Measurements from ENCODE around the gene ISG20L2.
A peak's percentile ranks its signal among the peaks of the same experiment; 100 is the strongest.

The ISG20L2 gene

DNA sequence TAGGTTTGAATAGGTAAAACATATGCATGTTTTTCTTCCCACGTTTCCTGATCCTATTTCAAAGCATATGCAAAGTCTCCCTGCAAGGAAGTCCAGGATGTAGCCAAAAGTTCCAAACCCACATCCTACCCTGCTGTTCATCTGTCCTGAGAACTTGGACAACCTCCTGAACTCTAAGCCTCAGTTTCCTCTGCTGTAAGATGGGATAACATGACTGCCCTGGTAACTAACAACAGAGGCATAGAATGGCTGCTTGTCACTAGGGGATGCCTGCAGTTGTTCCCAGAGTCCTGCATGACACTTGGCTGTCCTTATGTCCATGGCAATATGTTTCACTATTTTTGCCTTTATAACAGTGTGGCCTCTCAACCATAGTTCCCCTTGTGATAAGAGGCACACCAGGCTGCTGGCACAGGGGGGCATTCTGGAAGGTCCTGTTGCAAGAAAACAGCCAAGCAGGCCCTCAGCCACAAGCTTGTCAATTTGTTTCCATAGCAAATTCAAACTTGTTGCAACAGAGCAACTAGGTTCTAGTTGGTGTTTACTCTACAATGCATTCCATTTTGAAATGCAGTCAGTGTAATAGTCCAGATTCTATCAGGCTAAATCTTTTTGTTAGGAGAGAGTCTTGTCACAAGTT is 24.4 kb upstream of the ISG20L2 start:
- no peak for DNase-seq

DNA sequence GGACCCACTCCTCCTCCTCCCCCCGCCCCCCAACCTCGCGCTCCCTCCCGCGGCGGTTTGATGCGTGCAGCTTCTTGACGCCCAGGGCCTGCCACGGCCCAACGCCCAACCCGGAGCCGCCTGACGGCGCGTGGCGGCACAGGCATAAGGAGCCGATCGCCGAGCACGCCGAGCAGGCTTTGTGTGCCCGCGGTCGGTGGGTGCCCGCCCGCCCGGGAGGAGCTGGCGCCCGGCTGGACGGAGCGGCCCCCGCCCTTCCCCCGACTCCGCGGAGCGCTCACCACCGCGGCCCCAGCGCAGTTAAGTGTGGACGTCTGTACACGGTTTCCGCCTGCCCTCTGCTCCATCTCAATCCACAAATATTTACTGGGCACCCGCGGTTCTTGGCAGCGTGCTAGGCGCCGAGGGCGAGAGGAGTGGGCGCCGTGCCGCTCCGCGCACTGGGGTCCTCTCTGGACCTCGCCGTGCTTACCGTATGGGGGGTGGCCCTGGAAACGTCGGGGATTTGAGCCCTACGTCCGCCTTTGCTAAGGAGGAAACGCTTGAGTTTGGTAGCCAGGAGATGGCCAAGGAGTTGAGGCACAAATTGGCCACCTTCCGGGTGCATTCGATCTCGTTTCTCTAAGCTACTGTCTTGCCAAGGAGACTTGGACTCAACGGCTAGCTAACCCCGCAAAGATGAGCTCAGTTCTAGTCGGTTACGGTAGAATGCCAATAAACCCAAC is 23.4 kb upstream of the ISG20L2 start:
- peak; percentile 95 for DNase-seq

DNA sequence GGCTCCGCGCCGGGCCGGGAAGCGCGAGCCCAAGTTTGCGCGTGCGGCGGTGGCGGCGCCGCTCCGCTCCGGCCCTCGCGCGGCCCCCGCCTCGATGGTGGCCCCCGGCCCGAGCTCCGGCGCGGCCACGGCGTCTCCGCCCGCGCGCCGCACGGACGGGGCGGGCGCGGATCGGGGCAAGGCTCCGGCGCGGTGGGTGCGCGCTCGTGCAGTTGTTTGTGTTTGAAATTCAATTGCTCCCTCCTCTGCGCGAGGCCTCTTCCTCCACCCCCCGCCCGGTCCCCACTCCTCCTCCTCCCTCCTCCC is 22.8 kb upstream of the ISG20L2 start, which contains the start of gene HDGF:
TSS of gene HDGF (minus strand) at position 225 of the 306 bp plus-strand sequence. CDS start 246 bp downstream, outside the sequence.
- DNase-seq, result no peak

DNA sequence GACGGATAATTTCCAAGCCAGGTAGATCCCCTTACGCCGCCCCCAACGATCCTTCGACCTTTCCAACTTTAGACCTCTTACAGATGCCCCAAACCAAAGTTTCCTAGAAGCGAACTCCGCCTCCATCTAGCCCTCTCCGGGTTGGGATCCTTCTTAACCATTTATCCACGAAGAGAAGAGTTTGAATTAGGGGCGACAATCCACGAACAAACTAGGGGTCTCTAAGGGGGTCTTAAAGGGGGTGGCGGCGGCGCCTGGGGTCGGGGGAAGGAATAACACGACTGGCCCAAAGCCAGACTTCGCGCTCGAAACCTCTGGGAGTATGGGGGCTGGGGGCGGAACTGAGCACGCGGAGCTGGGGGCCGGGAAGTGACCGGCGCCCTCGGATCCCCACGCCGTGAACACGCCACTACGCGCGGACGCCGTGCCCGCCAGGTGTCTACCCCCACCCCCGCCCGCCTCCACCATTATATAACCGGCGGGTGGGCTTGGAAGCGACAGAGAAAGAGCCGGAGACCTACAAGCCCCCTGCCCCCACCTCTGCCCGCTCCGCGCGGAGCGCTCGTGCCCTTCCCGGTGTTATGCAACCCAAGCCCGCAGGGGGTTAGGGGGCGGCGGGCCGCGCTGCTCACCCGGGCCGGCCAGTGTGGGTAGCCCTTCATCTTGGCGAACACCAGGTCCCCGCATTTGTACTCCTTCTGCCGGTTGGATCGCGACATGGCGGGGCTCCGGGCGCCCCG is 22.3 kb upstream of the ISG20L2 start:
- peak; percentile 74 for DNase-seq

DNA sequence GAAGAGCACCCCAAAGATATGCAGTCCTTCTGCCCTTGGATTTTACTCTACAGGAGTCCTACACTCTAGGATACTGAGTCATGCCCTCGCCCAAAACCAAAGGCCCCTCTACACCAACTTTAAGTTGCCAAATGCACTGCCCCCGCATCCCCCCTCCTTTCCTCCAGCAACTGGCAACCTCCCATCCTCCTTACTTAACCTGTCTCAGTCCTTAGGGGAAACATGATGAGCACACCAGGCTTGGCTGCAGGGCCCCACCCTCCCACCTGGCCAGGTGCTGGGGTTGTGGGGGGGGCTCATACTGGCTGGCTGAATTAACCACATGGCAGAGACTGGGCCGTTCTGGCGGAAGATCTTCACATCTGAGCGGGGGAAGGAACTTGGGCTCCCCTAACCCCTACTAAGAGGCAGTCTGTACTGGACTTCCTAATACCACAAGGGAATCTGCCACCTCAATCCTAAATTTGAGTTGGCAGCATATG is 21.7 kb upstream of the ISG20L2 start:
- peak; percentile 73 for DNase-seq

DNA sequence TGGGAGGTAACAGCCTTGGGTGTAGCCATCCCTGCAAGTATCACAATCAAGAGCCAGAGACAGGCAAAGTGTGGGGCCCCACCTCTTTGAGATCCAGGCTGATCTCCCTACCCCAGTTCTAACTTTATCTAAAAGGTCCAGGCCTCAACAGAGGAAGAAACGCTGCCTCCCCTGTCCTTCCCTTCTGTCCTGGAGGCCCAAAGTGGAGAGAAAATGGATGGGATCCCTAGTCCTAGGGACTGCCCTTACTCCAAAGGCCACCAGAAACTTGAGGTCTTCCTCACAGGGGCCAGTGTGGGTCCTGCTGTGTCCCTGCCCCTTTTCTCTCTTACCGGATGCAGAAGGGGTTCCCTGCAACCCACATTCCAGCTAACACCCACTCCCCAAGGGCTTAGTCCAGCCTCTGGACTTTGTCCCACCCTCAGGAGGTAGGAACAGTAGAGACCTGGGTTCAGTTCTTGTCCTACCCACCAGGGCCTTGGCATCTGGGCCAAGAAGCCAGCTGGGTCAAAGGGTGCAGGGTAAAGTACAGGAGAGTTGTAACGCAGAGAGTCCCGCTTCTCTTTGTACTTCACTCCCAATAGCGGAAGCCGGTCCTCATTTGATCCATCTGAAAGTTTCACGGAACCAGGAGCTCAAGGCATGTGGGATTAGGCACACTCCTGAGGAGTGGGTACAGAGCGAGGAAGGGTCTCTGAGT is 21.0 kb upstream of the ISG20L2 start:
- no peak for DNase-seq

DNA sequence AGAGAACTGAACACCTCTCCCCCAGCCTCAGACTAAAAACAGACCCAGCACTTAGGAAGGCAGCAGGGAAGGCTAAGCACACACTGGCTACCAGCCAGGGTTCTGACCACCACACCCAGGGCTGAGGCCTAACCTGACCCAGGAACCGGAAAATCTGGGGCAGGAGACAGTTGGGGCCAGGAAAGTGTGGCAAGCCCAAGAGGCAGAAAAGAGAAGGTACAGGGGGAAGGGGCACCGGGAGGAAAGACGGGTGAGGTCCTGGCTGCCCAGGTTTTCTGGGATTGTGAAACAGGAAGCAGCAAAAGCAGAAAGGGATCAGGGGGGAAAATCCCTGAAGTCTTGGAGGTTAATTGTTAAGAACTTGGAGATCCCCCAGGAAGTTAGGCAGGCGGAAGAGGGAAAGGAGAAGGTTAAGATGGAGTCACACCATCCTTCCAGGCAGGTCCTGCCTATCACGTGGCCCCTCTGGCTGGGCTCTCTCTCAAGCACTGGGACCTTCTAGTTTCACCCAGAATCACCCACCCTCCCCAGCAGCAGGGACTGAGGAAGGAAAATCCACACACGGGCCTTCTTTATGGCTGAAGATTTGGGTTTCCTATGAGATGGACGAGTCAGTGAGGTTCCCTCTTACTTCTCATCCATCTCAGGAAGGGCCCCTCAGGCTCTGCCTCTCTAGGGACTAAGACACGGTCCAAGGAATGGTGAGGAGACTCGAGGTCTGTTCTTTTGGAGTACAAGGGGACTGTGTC is 20.3 kb upstream of the ISG20L2 start:
- no peak for DNase-seq

DNA sequence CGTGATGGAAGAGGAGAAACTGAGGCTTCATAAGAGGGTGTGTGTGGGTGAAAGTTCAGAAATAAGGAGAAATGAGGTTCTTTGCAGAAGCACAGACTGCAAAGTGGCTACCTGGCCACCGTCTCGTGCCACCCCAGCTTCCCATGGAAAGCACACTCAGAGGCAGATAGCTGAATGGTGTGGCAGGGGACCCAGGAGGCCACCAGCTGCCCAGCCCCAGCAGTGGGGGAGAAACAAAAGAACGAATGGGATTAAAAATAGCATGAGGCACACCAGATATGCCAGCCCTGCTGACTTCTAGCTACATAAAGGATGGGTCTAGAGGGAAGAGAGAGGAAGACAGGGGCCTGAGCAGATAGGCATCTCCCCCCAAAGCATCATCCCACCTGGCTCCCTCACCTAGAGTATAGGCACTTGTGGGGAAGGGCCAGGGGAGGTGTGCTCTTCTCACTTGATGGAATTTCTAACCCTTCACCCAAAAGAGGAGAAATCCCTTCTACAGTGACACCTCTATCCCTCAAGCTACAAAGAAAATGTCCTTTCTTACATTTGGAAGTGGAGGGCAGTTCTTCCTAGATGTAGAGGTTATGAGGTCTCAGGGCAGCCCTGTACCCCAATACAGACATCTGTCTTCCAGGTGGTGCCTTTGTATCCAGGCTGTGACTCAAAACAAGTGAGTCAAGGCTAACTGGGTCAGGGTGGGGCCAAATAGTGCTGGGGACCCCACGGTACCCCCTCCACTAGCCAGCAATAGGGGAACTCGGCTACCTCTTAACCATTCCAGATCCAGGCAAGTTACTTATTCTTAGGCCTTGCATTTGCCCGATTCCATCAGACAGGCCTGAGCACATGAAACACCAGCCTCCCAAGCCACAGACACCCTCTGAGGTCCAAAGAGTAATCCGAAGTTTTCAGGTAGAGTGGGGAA is 19.4 kb upstream of the ISG20L2 start:
- no peak for DNase-seq

DNA sequence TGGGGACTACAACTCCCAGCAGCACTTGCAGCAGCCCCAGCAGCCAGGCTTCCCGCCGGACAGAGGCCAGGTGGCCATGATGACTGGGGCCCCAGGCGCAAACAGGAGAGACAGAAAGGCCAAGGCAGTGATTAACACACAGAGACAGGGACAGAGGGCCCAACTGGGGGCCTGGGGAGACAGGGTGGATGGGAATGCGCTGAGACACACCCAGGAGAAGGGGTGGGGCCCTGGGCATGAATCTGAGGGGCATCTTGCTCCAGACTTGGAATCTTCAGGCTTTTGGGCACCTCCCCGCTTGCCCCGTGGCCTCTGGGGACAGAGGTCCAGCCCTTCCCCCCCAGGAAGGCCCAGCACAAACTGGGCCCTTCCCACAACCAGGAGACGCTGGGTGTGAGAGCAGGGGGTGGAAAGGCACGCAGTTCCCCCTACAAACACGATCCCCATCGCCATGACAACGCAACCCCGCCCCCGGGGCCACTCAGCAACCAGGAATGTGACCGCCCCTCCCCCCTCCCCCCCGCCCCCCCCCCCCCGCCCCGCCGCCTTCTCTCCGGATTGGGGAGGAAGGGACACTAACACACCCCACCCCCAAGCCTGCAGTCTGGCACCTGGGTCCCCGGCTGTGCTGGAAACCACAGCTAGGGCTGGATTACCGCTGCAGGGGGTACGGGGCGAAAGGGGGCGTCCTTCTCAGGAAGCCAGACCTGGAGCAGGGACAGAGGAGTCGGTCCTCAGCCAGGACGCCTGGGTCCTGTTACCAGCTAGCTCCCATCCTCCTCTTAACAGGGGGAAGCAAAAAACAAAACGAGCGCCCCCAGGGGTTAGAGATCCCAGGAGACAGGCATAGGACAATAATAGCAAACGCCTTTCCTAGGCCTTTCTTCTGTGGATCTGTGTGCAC is 18.4 kb upstream of the ISG20L2 start:
- DNase-seq, result peak; percentile 78

DNA sequence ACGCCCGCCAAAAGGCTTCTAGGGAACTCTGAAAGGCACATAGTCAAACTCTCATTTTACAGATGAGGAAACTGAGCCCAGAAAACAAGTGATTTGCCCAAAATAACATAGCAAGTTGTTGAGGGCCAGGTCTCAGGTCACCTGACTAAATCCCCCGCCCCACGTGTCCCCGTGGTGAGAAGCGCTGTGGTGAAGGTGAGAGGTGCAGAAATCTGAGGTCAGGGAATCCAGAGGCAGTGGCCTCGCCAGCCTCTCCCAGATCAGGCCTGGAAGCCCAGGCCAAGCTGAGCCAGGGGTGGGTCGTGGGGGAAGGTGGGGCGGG is 17.8 kb upstream of the ISG20L2 start:
- no peak for DNase-seq

DNA sequence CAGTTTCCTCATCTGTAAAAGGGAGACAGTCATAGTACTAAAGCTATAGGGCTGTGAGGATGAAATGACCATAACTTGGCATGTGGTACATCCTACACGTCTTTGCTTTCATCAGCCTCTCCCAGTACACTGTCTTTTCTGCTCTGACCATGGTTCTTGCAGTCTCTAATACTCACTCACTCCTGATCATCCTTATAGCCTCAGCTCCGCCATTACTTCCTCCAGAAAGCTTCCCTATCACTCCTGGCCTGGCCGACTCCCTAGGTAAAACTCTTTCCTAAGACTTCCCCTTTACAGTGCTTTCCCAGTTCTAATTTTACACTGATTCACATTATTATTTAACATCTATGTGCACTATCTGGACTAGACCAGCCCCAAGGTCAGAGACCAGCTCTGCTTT is 17.3 kb upstream of the ISG20L2 start:
- DNase-seq, result no peak

DNA sequence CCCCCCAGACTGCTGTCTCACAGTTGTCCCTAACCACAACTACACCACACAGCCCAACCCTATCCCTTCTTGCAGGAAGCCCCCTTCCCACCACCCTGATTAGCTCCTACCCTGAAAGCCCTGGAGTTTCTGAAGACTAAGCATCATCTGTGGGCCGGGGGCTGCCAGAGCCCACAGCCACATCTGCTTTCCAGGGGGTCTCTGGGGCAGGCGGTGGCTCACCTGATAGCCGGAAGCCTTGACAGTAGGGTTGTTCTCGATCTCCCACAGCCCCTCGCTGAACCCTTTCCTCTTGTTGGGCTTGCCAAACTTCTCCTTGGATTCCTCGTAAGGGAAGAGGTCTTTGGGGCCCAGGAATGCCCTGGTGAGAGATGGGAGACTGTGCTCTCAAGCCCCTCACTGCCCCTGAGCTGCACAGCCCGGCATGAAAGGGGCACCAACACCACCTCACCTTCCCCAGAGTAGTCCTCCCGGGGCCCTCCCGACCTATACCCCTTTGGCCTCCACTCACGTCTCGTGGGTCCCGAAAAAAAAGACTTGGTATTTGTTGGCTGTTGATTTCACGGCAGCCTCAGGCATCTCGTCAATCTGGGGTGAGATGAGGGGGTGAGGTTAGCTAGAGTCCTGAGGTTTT is 16.3 kb upstream of the ISG20L2 start:
- no peak for DNase-seq

DNA sequence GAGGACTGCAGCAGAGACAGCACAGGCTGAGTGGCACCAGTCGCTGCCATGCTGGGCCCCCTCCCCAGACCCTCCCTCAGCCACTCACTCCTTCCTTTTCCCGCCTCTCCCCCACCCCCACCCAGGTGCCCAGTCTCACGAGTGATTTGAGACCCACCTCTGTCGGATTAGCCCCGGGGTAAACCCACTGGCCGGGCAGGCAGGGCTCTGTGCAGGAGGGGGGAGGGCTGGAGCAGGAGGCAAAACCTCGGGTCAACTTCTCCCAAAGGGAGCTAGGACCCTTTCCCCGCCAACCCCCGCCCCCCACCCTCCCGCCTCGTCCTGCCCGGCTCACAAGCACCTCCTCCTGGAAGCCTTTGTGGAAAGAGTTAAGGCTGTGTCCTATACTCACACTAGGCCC is 15.8 kb upstream of the ISG20L2 start:
- no peak for DNase-seq

DNA sequence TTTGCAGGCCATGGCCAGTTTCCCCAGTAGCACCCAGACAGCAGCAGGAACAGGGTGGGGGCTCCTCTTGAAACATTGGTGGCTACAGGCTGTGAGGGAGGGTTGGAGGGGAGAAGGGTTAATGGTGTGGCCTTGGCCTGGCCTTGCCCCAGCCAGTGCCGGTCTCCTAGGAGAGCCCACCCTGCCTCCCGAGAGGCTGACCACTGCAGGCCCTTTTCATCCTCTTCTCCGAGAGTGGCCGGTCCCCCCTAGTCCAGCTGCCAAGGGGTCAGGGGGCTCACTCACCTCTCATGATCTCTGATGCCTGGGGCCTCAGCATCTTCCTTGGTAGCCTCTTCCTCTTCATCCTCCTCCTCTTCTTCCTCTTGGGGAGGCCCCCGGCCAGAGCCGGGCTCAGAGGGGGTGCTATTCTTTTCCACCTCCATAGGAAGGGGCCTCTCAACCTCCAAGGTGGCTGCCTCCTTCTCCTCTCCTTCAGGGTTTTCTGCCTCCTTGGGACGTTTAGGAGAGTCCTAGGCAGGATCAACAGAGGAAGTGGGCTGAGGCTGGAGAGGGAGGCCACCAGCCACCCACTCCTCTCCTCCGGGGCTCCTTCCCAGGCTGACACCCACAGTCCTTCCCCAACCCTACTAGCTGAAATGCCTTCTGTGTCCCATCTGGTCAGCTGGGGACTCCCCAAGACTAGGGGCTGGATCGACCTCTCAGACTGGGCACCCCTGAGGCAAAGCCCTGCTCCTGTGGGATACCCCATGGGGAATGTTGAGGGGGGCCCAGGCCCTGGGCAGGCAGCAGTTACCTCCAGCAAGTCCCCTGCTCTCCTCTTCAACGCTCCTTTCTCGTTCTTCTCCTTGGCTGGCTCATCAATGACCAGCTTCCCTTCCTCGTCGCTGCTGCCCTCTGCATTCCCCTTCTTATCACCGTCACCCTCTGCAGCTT is 15.1 kb upstream of the ISG20L2 start:
- no peak for DNase-seq

DNA sequence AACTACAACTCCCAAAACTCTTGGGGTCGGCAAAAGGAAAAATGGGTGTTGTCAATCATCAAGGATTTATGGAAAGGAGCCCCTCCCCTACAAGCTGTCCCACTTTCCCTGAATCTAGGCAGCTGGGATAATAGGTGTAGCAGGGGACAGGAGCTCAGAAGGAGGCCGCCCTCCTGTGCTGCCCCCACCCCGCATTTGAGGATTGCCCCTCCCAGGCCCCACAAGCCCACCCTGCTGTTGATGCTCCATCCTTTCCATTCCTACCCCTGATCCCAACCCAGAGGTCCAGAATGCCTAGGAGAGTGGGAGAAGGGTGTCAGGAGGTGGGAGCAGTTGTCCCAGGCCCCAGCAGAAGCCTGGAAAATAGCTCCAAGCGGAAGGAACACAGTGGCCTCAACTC is 14.2 kb upstream of the ISG20L2 start:
- no peak for DNase-seq

DNA sequence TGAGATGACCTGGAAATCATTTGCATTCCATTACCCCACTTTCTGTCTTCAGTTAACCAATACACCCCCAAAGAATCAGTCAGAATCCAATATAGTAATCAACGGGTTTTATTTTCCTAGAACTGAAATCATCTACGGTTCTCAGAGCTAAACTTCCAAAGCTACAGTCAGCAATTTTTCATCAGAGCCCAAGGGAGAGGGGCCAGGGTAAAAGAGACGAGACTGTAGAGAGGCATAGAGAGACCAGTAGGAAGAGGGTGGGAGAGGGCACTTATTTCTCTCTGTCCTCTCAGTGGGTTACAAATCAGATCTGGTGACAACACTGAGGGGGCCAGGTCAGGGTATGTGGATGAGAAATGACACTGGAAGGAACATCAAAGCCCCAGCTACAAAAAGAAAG is 13.5 kb upstream of the ISG20L2 start:
- no peak for DNase-seq

DNA sequence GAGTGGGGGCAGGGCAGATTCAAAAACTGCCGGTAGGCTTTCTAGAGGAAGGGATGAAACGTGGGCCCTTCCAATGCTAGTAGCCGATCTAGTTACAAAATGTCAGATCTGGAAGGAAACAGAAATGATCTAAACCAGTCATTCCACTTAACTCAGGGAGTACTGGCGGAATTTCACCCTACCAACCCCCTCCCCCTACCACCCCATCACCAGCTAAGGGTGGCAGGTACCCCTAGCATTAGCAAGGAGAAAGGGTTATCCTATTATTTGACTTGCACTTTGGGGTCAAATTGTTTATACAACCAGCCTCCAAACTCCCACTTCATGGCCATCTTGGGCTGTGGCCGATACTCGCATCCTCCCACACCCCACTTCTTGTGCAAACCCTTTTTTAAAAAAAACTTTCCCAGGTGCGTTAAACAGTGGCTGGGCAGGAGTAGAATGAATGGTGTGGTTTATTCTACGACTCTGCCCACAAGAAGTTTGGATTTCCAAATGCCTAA is 13.0 kb upstream of the ISG20L2 start:
- no peak for DNase-seq

DNA sequence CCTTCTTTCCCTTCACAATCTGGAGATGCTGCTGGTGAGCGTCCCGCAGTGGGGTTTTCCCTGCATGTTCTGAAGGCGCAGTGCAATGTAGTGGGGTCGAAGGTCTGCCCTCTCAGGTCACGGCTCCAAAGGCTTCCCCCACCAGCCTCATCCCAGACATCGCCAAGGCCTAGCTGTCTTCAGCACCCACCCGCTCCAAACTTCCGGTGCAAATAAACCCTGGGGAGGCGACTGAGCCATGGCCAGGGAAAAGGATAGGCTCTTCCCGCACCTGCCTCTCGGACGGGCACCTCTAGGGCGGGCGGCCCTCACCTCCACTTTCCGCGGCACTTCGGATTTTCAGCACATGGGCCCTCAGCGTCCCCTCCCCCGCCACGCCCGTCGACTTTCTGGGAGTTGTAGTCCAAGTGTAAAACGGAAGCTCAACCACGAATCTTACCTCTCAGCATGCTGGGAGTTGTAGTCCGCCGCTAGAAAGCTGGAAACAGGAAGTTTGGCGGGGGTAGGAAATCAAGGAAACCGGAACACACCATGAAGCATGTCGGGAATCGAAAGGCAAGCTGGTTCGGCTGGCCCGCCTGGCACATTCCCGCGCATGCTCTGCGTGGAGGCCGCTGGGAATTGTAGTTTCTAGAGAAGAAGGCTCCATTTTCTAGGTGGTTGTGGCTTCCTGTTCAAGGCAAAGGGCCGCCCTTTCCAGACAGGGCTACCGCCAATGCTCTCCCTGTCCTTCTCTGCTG is 12.3 kb upstream of the ISG20L2 start, which contains the start of gene MRPL24:
TSS of gene MRPL24 (minus strand) at position 348 of the 740 bp plus-strand sequence. CDS start 2,384 bp downstream, outside the sequence.
- DNase-seq, result peak; percentile 94
